Fibroblast of skin of right biceps (primary cell): ENCODE data around the gene CARNS1.
"Not testable (repeated sequence)": the region's sequence is repeated elsewhere in the genome, so short reads cannot be mapped to it uniquely, and the experiment has no call there.

ENCODE experiments used
- DNase-seq: peaks from one replicate; pipeline ENCODE4 v3.0.0-alpha.2; 2013

CARNS1 gene

DNA sequence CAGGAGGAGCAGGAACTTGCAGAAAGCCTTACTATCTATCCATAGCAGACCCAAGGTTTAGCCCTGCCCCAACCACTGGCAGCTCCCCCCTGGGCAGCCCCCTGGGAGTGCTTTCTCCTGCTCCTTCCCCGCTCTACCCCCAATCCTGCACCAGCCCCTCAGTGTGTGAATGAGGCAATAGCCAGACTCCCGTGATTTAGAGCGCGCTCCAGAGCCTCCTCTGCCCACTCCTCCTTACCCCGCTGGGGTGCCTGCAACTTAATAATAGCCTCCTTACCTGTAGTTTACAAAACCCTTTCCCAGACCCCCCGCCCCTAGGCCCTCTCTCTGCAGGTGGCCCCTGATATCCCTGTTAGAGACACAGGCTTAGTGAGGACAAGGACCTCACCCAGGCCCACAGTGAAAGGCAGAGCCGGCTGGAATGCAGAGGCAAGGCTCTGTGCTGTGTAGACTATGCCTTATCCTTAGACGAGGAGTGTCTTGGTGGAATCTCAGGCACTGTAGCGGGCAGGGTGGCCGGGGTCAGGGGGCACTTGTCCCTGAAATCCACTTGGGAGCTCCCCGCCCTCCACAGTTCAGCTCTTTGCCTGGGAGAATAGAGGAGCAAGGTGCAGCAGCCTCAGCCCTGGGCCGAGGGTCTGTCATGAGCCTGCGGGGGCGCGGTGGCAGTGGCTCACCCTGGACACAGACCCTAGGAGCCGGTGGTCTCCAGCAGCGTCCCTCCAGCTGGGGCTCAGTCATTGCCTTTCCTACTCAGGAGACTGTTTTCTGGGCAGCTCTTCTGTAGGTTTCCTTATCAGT is 4.3 kb upstream of the CARNS1 start:
- no peak for DNase-seq

- no peak for DNase-seq
Observed at GRCh38 chr11:67411785-67412152, 3.7 kb upstream of the CARNS1 start.

GRCh38 chr11:67412495-67413179 is 2.8 kb upstream of the CARNS1 start:
- no peak for DNase-seq

DNA sequence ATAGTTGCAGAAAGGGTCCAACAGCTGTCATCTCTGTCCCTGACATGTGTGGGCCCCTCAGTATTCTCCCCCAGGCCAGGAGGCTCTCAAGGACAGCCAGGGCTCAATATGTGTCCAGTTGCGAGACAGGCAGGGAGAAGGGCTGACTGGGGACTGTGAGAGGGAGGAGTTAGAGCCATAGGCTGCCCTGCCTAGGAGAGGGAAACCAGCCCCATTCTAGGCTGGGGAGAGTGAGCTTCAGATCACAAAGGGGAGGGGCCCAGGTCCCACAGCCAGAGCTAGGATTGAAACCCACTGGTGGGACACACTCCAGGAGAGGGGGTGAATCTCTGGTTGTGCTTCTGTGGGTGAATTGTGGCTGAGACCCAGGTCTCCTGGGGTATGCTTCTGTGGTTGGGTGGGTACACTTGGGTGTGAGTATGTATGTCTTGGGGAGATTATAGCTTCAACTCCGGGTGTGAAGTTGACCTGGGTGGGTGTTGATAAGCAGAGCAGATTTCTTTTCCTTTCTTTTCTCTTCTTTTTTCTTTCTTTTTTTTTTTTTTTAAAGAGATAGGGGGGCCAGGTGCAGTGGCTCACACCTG is 2.1 kb upstream of the CARNS1 start:
- DNase-seq: no peak

DNA sequence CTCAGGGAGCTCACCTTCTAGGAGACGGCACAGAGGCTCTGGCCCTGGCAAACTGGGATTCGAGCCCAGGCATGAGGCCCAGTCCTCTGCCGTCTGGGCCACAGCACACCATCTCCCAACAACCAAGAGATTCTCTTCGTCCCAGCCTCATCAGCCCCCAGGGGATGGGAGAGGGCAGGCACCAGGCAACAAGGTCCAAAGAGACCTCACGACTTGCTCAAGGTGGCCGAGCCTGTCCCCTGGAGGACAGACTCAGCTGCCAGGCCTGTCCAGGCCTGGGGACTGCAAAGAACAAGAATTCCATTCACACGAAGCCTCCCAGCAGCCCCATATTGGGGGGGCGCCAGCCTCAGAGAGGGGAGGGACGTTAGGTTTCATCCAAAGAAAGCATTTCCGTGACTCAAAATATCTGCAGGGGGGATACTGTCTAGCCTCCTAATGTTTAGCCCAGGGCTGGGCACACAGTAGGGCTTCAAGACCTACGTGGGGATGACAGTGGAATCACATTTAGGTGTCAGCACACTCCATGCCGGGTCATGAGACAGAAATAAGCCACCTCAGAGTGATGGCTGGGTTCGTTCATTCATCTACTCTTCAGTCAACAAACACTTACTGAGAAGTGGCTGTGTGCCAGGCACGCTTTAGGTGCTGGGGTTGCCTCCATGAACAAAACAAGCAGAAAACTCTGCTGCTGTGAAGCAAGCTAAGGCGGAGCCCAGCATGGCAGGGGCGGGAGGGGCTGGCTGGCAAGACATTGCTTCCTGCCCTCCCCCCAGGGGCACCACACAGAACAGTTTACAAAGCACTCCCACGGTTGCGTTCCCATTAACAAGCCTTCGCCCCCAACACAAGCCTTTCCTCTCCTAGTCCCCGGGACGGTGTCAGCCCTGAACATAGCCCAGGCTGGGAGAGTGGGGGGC is 1.2 kb downstream of the CARNS1 start:
- DNase-seq: no peak

GRCh38 chr11:67417425-67417824 is 1.9 kb downstream of the CARNS1 start:
- no peak for DNase-seq

DNA sequence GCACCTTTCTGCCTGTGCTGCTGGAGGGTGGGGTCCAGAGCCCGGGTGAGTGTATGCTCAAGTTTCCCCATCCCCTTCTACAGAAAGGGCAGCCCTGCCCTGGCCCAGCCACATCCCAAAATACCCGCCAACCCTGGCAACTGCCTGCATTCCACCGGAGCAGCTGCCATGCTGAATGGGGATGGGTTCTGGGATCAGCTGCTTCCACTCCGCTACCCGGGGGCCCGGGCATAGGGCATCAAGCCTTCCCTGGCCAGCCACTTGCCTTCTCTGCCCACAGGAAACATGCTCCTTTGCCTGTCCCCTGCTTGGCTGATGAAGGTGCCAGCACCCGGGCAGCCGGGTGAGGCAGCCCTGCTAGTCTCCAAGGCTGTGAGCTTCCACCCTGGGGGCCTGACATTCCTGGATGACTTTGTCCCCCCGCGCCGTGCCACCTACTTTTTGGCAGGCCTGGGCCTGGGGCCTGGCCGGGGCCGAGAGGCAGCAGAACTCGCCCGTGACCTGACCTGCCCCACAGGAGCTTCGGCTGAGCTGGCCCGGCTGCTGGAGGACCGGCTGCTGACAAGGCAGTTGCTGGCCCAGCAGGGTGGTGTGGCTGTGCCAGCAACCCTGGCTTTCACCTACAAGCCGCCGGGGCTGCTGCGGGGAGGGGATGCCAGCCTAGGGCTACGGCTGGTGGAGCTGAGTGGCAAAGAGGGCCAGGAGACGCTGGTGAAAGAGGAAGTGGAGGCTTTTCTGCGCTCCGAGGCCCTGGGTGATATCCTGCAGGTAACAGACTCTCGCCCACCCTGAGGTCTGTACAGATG is 3.2 kb downstream of the CARNS1 start:
- DNase-seq: no peak

DNA sequence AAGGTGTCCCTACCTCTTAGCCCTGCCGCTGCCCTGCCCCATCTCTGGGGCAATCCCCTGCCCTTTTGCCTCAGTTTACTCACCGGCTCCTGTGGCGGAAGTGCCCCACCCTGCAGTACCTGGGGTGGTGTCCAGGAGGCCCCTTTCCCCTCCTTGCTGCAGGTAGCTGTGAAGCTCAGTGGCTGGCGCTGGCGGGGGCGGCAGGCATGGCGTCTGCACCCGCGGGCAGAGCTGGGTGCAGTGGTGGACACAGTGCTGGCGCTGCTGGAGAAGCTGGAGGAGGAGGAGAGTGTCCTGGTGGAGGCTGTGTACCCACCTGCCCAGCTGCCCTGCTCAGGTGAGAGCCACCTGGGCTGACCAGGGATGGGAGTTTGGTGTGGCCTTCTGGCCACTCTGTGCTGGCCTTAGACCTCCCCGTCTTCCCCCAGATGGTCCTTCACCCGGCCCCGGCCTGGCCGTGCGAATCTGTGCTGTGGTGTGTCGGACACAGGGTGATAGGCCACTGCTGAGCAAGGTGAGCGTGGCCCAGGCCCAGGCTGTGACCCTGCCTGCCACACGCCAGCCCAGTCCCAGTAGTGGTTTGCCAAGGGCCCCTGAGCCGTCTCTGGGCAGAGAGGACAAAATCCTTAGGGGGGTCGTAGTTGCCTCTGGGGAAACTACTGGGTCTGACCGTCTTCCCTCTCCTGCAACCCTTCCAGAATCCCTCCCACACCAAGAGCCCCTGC is 4.0 kb downstream of the CARNS1 start:
- no peak for DNase-seq

GRCh38 chr11:67420147-67420645 is 4.7 kb downstream of the CARNS1 start:
- DNase-seq: no peak

- DNase-seq: peak; percentile 92
Observed at GRCh38 chr11:67420646-67421429, 5.4 kb downstream of the CARNS1 start.

DNA sequence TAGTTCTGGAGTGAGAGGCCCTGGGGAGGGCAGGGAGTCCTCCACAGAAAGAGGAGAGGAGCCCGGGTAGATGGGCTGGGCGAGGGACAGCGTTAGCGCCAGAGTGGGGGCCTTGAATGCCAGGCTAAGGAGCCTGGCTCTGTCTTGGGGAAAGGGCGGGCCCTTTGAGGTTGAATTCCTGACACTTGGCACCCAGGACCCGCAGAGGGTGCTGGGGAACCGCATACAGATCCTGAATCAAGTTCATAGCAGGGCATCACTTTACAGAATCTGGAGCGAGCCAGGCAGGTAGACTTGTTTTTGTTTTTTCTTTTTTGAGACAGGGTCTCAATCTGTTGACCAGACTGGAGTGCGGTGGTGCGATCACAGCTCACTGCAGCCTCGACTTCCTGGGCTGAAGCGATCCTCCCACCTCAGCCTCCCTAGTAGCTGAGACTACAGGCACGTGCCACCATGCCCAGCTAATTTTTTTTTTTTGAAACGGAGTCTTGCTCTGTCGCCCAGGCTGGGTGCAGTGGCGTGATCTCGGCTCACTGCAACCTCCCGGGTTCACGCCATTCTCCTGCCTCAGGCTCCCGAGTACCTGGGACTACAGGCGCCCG is 6.1 kb downstream of the CARNS1 start:
- DNase-seq: no peak

DNA sequence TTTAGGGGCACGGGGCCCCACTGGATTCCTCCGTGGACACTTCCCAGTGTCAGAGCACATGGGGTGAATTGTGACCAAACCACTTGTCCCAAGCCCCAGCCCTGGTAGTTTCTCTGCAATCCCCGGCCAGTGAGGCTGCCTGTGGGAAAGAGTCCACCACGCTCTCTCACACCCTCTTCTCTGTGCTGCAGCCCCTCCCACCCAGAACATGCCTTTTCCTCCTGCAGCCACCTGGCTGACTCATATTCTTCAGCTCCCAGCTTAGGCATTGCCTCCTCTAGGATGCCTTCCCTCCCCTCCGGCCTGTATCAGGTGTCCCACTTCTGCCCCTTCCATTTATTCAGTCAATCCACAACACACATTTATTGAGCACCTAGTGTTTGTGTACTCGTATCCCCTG is 7.4 kb downstream of the CARNS1 start:
- DNase-seq: no peak

DNA sequence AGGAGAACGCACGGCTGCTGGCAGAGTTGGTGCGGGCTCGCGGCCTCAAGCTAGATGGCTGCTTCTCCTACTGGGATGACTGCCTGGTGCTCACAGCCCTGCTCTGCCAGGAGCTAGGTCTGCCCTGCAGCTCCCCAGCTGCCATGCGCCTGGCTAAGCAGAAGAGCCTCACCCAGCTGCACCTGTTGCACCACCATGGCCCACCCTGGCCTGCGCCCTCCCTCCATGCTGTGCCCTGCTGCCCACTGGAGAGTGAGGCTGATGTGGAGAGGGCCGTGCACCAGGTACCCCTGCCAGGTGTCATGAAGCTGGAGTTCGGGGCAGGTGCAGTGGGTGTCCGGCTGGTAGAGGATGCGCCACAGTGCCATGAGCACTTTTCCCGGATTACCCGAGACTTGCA is 8.0 kb downstream of the CARNS1 start:
- DNase-seq: no peak

DNA sequence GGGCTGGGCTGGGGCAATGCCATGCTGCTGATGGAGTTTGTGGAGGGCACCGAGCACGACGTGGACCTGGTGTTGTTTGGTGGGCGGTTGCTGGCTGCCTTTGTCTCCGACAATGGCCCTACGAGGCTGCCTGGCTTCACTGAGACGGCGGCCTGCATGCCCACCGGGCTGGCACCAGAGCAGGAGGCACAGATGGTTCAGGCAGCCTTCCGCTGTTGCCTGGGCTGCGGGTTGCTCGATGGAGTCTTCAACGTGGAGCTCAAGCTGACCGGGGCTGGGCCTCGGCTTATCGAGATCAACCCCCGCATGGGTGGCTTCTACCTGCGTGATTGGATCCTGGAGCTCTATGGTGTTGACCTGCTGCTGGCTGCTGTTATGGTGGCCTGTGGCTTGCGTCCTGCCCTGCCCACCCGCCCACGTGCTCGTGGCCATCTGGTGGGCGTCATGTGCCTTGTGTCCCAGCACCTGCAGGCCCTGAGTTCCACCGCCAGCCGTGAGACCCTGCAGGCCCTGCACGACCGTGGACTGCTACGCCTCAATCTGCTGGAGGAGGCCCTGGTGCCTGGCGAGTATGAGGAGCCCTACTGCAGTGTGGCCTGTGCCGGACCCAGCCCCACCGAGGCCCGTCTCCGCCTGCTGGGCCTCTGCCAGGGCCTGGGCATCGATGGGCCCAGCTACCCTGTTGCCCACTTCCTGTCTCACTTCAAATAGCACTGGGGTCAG is 8.6 kb downstream of the CARNS1 start:
- DNase-seq: no peak

DNA sequence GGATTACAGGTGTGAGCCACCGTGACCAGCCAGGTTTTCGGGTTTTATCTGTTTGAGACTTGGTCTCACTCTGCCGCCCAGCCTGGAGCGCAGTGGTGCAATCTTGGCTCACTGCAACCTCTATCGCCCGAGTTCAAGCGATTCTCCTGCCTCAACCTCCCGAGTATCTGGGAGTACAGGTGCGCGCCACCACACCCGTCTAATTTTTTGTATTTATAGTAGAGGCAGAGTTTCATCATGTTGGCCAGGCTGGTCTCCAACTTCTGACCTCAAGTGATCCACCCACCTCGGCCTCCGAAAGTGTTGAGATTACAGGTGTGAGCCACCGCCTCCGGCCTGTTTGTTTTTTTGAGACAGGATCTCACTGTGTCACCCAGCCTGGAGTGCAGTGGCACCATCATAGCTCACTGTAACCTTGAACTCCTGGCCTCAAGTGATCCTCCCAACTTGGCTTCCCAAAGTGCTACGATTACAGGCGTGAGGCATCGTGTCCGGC is 11.9 kb downstream of the CARNS1 start:
- DNase-seq: not testable (repeated sequence)

GRCh38 chr11:67428052-67429001 is 12.8 kb downstream of the CARNS1 start, which contains the start of gene RPS6KB2:
Gene RPS6KB2, plus strand, starts transcription at chr11:67428494. Its CDS starts 52 bp downstream, at chr11:67428546.
- peak; percentile 97 for DNase-seq

DNA sequence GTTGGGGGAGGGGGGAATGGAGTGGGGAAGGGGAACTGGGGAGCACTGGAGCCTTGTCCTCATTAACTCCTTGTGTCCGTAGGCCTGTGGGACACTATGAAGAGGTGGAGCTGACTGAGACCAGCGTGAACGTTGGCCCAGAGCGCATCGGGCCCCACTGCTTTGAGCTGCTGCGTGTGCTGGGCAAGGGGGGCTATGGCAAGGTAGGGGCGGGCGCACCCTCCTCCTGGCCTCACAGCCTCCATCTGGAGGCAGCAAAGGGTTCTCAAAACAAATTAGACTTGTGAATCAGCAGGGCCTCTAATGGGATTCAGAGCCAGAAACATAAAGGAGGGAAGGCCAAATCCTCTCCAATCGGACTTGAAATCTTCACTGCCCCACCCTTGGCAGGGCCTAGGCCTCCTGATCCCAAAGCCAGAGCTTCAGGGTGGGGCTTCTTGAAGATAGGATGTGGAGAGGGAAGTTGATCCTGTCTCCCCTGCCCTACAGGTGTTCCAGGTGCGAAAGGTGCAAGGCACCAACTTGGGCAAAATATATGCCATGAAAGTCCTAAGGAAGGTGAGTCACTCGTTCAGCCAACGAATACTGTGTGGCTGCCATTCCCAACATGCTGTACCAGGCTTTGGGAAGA is 13.7 kb downstream of the CARNS1 start:
- DNase-seq: no peak
